Lower leg skin (tissue), 4 donors: ENCODE data around the gene TUBGCP3. TPM values are rescaled to one million over a fixed set of nuclear protein-coding genes. Genes with fewer than 3 reads are reported as not detected.
A peak's percentile ranks its signal among the peaks of the same experiment; 100 is the strongest.

Experiments used
- DNase-seq, 2 donors: peaks; one replicate each; pipeline ENCODE4 v3.0.0-alpha.2; 2019; ENCODE audit warnings: low spot score in 2 of 2
- H3K4me3 ChIP-seq: fragments of 200-600 bp; sonication (generic); 2 replicates; pipeline ENCODE4 v1.5.1; 2017; ENCODE audit warnings: mild to moderate bottlenecking, low read depth; ENCODE audit not compliant: poor library complexity, severe bottlenecking
- POLR2A ChIP-seq, 2 donors: fragments of 450-650 bp; IDR thresholded peaks; one replicate each; pipeline ENCODE4 v1.6.1; 2016 to 2017; ENCODE audit warnings: antibody characterized with exemption in 2 of 2, mild to moderate bottlenecking in 1 of 2, moderate library complexity in 1 of 2
- WGBS, 2 donors: methylation state at CpG; one replicate each; pipeline ENCODE4 v1.1.5; 2018; 5-methylcytosine and 5-hydroxymethylcytosine counted together
- intact Hi-C: fragments of 100-400 bp; cut with DNase I; formaldehyde crosslinking; loops from one replicate; pipeline ENCODE4 v1.15.0; 2023; ENCODE audit warnings: low total_unique reads
- total RNA-seq, 4 donors: library from RNA; depleted of rRNA; stranded (reverse); fragments of >200 nt; gene quantifications; one replicate each; pipeline ENCODE4 v1.1.0, GENCODE V29; 2016
- TF ChIP-seq, protein P1 (sequence below), 3 donors: fragments of 450-650 bp; IDR thresholded peaks; one replicate each; pipeline ENCODE4 v1.5.1; 2016; ENCODE audit warnings: antibody characterized with exemption in 3 of 3, mild to moderate bottlenecking in 3 of 3, moderate library complexity in 2 of 3

TUBGCP3 gene
- total RNA-seq, 4 donors from 2014 or later = 20.0 to 35.4 (median 22.9) TPM

GRCh38 chr13:112586334-112586960, 1.5 kb downstream of the TUBGCP3 start:
- H3K4me3 ChIP-seq = no peak overlapping the region
- DNase-seq = no peak
- intact Hi-C loops = no loop called here
- 73 to 76% methylated on average over 6 of the region's 6 CpGs for WGBS, 2 donors
- TF ChIP-seq, protein P1, sequence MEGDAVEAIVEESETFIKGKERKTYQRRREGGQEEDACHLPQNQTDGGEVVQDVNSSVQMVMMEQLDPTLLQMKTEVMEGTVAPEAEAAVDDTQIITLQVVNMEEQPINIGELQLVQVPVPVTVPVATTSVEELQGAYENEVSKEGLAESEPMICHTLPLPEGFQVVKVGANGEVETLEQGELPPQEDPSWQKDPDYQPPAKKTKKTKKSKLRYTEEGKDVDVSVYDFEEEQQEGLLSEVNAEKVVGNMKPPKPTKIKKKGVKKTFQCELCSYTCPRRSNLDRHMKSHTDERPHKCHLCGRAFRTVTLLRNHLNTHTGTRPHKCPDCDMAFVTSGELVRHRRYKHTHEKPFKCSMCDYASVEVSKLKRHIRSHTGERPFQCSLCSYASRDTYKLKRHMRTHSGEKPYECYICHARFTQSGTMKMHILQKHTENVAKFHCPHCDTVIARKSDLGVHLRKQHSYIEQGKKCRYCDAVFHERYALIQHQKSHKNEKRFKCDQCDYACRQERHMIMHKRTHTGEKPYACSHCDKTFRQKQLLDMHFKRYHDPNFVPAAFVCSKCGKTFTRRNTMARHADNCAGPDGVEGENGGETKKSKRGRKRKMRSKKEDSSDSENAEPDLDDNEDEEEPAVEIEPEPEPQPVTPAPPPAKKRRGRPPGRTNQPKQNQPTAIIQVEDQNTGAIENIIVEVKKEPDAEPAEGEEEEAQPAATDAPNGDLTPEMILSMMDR (IDR thresholded peaks at IDR 0.05) = no peak
- no peak for TF ChIP-seq POLR2A (IDR thresholded peaks at IDR 0.05)

DNA sequence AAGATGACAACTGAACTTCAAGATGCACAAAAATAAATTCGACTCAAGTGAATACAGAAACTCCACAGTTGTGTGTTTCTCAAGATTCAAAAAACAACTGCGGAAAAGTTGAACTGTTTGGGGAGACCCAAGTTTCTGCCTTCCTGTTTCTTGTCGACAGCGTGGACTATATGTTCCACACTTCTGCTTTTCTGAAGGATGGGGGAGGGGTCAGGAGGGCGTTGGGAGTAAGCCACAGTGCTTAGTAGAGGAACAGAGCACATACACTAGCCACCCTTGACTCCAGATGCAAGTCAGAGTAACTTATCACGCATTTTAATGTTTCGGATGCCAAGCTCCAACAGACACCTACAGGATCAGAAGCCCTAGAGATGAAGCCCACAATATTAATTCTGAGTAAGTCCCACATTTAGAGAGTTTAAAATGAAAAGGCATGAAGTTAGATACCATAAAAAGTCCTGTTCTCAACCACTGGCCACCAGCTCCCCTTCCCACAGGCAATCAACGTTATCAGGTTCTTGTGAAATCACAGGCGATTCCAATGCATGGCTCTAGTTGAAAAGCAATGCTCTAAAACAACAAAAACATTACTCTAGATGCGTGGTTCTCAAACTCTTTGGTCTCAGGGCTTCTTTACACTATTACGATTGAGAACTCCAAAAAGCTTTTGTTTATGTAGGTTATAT, 4.2 kb downstream of the TUBGCP3 start:
- intact Hi-C loops = no loop called here
- H3K4me3 ChIP-seq = no peak overlapping the region
- TF ChIP-seq, protein P1 (IDR thresholded peaks at IDR 0.05) = no peak
- peak in 1 of 2 donors; percentile 49 for DNase-seq
- WGBS, 2 donors = 85 to 88% methylated on average over 11 of the region's 11 CpGs

GRCh38 chr13:112582263-112582662, 5.7 kb downstream of the TUBGCP3 start:
- intact Hi-C loops = no loop called here
- WGBS, 2 donors = 86 to 93% methylated on average over 9 of the region's 9 CpGs

GRCh38 chr13:112580912-112581311, 7.0 kb downstream of the TUBGCP3 start:
- TF ChIP-seq POLR2A (IDR thresholded peaks at IDR 0.05) = no peak
- TF ChIP-seq, protein P1 (IDR thresholded peaks at IDR 0.05) = no peak
- intact Hi-C loops = no loop called here
- WGBS, 2 donors = 92% methylated on average over 3 of the region's 3 CpGs
- no peak overlapping the region for H3K4me3 ChIP-seq
- no peak for DNase-seq

More at GRCh38 chr13:112582263-112582662, 5.7 kb downstream of the TUBGCP3 start:
- no peak for TF ChIP-seq POLR2A (IDR thresholded peaks at IDR 0.05)
- TF ChIP-seq, protein P1 (IDR thresholded peaks at IDR 0.05) = no peak
- DNase-seq = no peak
- H3K4me3 ChIP-seq = no peak overlapping the region

DNA sequence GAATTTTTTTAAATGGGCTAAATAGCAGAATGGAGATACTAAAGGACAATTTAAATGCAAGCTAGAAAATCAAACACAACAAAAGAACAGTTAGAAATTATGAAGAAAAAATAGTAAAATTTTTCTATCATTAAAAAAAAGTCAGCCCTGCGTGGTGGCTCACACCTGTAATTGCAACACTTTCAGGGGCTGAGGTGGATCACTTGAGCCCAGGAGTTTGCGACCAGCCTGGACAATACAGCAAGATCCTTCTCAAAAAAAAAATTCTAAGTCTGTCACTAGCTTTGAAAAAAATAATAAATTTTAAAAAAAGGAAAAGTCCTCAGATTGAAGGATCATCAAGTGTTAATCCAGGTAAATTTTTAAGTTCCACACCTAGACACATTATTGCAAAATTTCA, 7.7 kb downstream of the TUBGCP3 start:
- no peak overlapping the region for H3K4me3 ChIP-seq
- intact Hi-C loops = no loop called here
- WGBS, 2 donors = 98 to 99% methylated on average over 2 of the region's 2 CpGs
- no peak for DNase-seq
- TF ChIP-seq, protein P1 (IDR thresholded peaks at IDR 0.05) = no peak
- TF ChIP-seq POLR2A (IDR thresholded peaks at IDR 0.05) = no peak
